Body of pancreas (tissue), 4 donors: Measurements from ENCODE around the gene NMT1. TPM values are rescaled to one million over a fixed set of nuclear protein-coding genes. Genes with fewer than 3 reads are reported as not detected.
A peak's percentile ranks its signal among the peaks of the same experiment; 100 is the strongest.

Source experiments
- ATAC-seq: fragments of 150-250 bp; one replicate; pipeline ENCODE4 v1.9.1; 2016
- DNase-seq, 4 donors: peaks; one replicate each; pipeline ENCODE4 v3.0.0-alpha.2; 2019
- H3K27ac ChIP-seq, 4 donors: fragments of 200-600 bp; sonication (generic); 1 replicate in 3 of 4; 2 replicates in 1 of 4; pipeline versions ENCODE4 v1.5.1 to v1.6.1; 2016 to 2019; ENCODE audit warnings: mild to moderate bottlenecking in 1 of 4, mixed read lengths in 1 of 4, moderate library complexity in 1 of 4
- H3K27me3 ChIP-seq, 2 donors: fragments of 200-600 bp; sonication (generic); one replicate each; pipeline ENCODE4 v1.6.0; 2016; ENCODE audit warnings: mild to moderate bottlenecking in 1 of 2
- H3K36me3 ChIP-seq, 2 donors: fragments of 200-600 bp; sonication (generic); replicated peaks in 1 of 2; 2 replicates each; pipeline ENCODE4 v1.5.1; 2016; ENCODE audit warnings: low read depth in 2 of 2; ENCODE audit not compliant: insufficient read depth in 1 of 2
- H3K4me1 ChIP-seq: fragments of 200-600 bp; sonication (generic); one replicate; pipeline ENCODE4 v1.6.0; 2016
- H3K4me3 ChIP-seq, 2 donors: fragments of 200-600 bp; sonication (generic); 1 replicate in 1 of 2; 2 replicates in 1 of 2; pipeline ENCODE4 v1.5.1; 2016 to 2019
- H3K9me3 ChIP-seq, 3 donors: fragments of 200-600 bp; sonication (generic); 1 replicate in 2 of 3; 2 replicates in 1 of 3; pipeline ENCODE4 v1.5.1; 2016
- CTCF ChIP-seq, 7 experiments: fragments of 450-650 bp in 4 of 7; fragments of 200-600 bp in 3 of 7; sonication (generic) in 3 of 7; IDR thresholded peaks; one replicate each; pipeline ENCODE4 v1.5.1; 2016 to 2019; ENCODE audit warnings: antibody characterized with exemption in 7 of 7
- POLR2A ChIP-seq, 3 donors: fragments of 450-650 bp; IDR thresholded peaks; one replicate each; pipeline ENCODE4 v1.6.1; 2016; ENCODE audit warnings: antibody characterized with exemption in 3 of 3, mild to moderate bottlenecking in 2 of 3
- WGBS, 2 donors: methylation state at CpG; one replicate each; pipeline ENCODE4 v1.1.5; 2017; 5-methylcytosine and 5-hydroxymethylcytosine counted together
- intact Hi-C: fragments of 100-400 bp; cut with DNase I; formaldehyde crosslinking; loops from one replicate; pipeline ENCODE4 v1.15.1; 2023
- total RNA-seq, 2 donors: library from RNA; depleted of rRNA; stranded (reverse); fragments of >200 nt; gene quantifications; one replicate each; pipeline ENCODE4 v1.1.0, GENCODE V29; 2016

Gene NMT1
- total RNA-seq, 2 donors from 2014 or later, result 26.5 to 33.9 TPM

- Histone ChIP-seq H3K27ac (no peak overlapping the region), H3K9me3 (no peaks in the 10 kb centered on the region), H3K4me3 (no peak overlapping the region), H3K4me1 (no peaks in the 10 kb centered on the region), H3K36me3 (peaks cover 15 to 61% of the 10 kb centered on the region in 2 donors), H3K27me3 (no peaks in the 10 kb centered on the region)
- TF ChIP-seq CTCF (IDR thresholded peaks at IDR 0.05) (no peak), POLR2A (IDR thresholded peaks at IDR 0.05) (no peak)
- ATAC-seq (no peak), DNase-seq (no peak)
- intact Hi-C loops, result loop anchor here (10.0 kb wide), 1 partner anchor 332 kb away; no protein-coding TSS in a partner anchor
- WGBS, 2 donors, result 84 to 90% methylated on average over 5 of the region's 5 CpGs
Observed at GRCh38 chr17:45106582-45106981, 45.5 kb downstream of the NMT1 start.

- WGBS, 2 donors, result 91 to 100% methylated on average over 6 to 13 of the region's 13 CpGs
- no peaks in the 10 kb centered on the region for H3K27me3 ChIP-seq
- H3K4me3 ChIP-seq, result no peak overlapping the region
- TF ChIP-seq CTCF (IDR thresholded peaks at IDR 0.05) (no peak), POLR2A (IDR thresholded peaks at IDR 0.05) (no peak)
- peaks cover 15 to 52% of the 10 kb centered on the region in 2 donors for H3K36me3 ChIP-seq
- no peaks in the 10 kb centered on the region for H3K9me3 ChIP-seq
- no peaks in the 10 kb centered on the region for H3K4me1 ChIP-seq
- ATAC-seq, result no peak
- no peak overlapping the region for H3K27ac ChIP-seq
- intact Hi-C loops, result loop anchor here (10.0 kb wide), 1 partner anchor 333 kb away; no protein-coding TSS in a partner anchor
- no peak for DNase-seq
Observed at GRCh38 chr17:45107293-45108010, 46.3 kb downstream of the NMT1 start.

DNA sequence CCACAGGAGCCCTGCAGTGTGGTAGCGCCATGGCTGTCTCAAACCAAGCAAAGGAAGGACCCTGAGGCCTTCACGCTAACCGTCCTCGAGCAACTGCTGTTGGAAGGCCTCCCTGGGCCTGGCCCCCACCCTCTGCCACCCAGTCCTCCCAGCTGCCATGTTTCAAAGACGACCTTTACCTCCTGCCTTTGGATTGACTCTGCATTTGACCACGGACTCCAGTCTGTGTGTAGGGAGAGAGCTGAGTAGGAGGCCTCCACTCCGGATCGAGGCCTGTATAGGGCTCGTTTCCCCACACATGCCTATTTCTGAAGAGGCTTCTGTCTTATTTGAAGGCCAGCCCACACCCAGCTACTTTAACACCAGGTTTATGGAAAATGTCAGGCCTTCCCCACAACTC is 46.9 kb downstream of the NMT1 start:
- TF ChIP-seq CTCF (IDR thresholded peaks at IDR 0.05) (no peak), POLR2A (IDR thresholded peaks at IDR 0.05) (no peak)
- ATAC-seq (no peak), DNase-seq (no peak)
- Histone ChIP-seq H3K4me1 (no peaks in the 10 kb centered on the region), H3K27me3 (no peaks in the 10 kb centered on the region), H3K27ac (no peak overlapping the region), H3K9me3 (no peaks in the 10 kb centered on the region), H3K4me3 (no peak overlapping the region), H3K36me3 (peaks cover 12 to 46% of the 10 kb centered on the region in 2 donors)
- intact Hi-C loops, result loop anchor here (10.0 kb wide), 1 partner anchor 333 kb away; no protein-coding TSS in a partner anchor
- 73 to 78% methylated on average over 7 to 8 of the region's 9 CpGs for WGBS, 2 donors

DNA sequence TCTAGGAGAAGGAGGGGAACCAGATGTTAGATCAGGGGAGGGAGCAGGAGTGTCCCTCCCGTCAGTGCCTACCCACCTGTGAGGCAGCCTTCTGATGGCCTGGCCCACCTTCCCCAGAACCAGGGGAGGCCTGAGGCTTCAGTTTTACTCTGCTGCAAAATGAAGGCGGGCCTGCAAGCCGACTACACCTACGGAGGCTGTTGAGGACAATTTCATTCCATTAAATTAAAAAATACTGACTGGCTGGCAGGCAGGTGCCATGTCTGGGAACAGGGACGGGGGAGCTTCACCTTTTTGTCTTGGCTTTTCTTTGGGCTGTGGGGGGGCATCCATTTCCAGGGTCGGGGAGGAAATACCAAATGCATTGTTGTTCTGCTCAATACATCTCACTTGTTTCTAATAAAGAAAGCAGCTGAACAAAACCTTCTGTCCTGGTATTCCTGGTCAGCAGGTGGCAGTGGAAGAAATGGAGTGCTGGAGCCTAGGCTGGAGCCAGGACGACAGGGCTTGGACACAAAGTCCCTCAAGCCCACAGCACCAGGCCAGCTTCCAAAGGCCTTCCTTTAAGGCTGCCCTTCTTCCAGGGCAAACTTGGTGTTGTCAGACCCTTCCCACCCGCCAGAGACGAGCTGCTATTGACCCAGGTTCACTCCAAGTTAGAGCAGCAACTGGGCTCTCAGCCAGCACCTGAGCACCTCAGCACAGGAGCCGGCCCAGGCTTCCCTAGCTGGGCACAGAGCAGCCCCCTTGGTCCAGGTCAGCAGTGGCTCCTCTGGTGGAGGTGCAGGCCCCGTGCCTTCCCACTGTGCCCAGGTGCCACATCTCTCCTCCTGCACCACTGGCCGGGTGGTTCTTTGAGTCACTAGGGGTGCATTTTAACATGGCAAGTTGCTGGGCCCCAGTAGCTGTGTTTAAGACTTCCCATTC is 47.7 kb downstream of the NMT1 start:
- TF ChIP-seq POLR2A (IDR thresholded peaks at IDR 0.05) (no peak), CTCF (IDR thresholded peaks at IDR 0.05) (peak in 1 of 7 experiments; percentile 17)
- Histone ChIP-seq H3K36me3 (peaks cover 4 to 38% of the 10 kb centered on the region in 2 donors), H3K4me3 (no peak overlapping the region), H3K27me3 (no peaks in the 10 kb centered on the region), H3K4me1 (no peaks in the 10 kb centered on the region), H3K27ac (no peak overlapping the region), H3K9me3 (no peaks in the 10 kb centered on the region)
- 73 to 87% methylated on average over 6 to 12 of the region's 12 CpGs for WGBS, 2 donors
- ATAC-seq (no peak), DNase-seq (peak in 2 of 4 donors; percentile 26 to 28)
- intact Hi-C loops, result loop anchor here (10.0 kb wide), 1 partner anchor 334 kb away; no protein-coding TSS in a partner anchor
